ENCODE results near the gene MLEC. TPM values are rescaled to one million over a fixed set of nuclear protein-coding genes. Genes with fewer than 3 reads are reported as not detected.

The MLEC gene
- total RNA-seq, 4 donors from 2014 or later: 75.6 to 153 (median 130) TPM

DNA sequence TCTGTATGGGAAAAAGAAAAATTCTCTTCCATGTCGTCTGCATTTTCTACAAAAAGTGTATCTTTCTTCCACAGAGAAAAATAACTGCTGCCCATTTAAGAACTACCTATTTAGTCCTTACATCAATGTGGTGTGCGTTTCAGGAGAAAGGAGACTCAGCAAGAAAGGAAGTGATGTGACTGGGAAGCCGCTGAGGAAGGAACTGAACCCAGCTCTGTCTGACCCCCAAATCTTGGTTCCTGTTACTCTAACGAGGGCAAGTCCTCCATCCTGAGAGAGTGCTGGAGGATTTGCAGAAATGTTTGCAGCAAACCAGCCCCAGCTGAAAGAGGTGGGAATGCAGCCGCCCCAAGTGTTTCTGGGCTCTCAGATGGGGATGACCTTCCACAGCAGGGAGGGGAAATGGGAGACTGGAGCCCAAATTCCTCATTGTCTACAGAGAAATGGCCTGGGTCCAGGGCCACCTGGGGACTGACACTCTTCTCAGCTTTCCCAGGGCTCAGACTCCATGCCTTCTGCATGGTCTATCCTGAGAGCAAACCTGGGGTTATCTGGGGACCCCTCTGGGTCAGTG lies 6.7 kb upstream of the MLEC start:
- Histone ChIP-seq H3K27ac (no peak overlapping the region), H3K36me3 (no peaks in the 10 kb centered on the region), H3K27me3 (no peaks in the 10 kb centered on the region), H3K4me1 (peaks cover 0 to 9% (median 2%) of the 10 kb centered on the region in 4 donors), H3K9me3 (no peaks in the 10 kb centered on the region), H3K4me3 (no peak overlapping the region)
- WGBS, 2 donors (ENCODE audit: low coverage in 1 of 2): 52 to 68% methylated on average over 2 to 5 of the region's 5 CpGs
- intact Hi-C loops (cut with DNase I; ENCODE audit: low total_unique reads) (no loop called here), in situ Hi-C loops (cut with MboI; ENCODE audit: low pct_ligation_motif_present in 1 of 4, low pct_unique_long_range_greater_than_20kb in 1 of 4, low sequenced_read_pairs in 3 of 4) (no loop called here)
- no peak for TF ChIP-seq POLR2A (IDR thresholded peaks at IDR 0.05)
- TF ChIP-seq, protein P1, sequence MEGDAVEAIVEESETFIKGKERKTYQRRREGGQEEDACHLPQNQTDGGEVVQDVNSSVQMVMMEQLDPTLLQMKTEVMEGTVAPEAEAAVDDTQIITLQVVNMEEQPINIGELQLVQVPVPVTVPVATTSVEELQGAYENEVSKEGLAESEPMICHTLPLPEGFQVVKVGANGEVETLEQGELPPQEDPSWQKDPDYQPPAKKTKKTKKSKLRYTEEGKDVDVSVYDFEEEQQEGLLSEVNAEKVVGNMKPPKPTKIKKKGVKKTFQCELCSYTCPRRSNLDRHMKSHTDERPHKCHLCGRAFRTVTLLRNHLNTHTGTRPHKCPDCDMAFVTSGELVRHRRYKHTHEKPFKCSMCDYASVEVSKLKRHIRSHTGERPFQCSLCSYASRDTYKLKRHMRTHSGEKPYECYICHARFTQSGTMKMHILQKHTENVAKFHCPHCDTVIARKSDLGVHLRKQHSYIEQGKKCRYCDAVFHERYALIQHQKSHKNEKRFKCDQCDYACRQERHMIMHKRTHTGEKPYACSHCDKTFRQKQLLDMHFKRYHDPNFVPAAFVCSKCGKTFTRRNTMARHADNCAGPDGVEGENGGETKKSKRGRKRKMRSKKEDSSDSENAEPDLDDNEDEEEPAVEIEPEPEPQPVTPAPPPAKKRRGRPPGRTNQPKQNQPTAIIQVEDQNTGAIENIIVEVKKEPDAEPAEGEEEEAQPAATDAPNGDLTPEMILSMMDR (IDR thresholded peaks at IDR 0.05): no peak
- no peak for TF ChIP-seq POLR2AphosphoS5 (IDR thresholded peaks at IDR 0.05)
- TF ChIP-seq EP300 (IDR thresholded peaks at IDR 0.05; ENCODE audit: low read depth): no peak
- DNase-seq: no peak

DNA sequence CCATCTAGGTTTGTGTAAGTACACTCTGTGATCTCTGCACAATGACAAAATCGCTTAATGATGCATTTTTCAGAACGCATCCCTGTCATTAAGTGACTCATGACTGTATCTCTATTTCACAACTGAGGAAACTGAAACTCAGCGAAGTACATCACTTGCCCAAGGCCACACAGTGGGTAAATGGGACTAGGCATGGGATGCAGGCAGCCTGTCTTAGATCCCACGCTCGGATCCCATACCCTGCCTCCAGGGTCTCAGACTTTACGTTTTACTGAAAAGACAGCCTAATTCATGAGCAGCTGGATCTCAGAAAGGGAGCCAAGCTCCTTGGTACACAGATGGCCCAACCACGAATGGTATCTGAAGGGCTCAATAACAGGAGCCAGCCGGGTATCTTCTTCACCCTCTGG lies 2.4 kb upstream of the MLEC start:
- Histone ChIP-seq H3K27me3 (no peaks in the 10 kb centered on the region), H3K9me3 (no peaks in the 10 kb centered on the region), H3K4me1 (peaks cover 12 to 24% (median 17%) of the 10 kb centered on the region in 4 donors), H3K36me3 (no peaks in the 10 kb centered on the region), H3K27ac (no peak overlapping the region), H3K4me3 (no peak overlapping the region)
- WGBS, 2 donors (ENCODE audit: low coverage in 1 of 2): 70 to 80% methylated on average over 3 to 8 of the region's 8 CpGs
- DNase-seq: no peak
- no peak for TF ChIP-seq POLR2A (IDR thresholded peaks at IDR 0.05)
- no peak for TF ChIP-seq POLR2AphosphoS5 (IDR thresholded peaks at IDR 0.05)
- TF ChIP-seq EP300 (IDR thresholded peaks at IDR 0.05; ENCODE audit: low read depth): no peak
- TF ChIP-seq, protein P1 (IDR thresholded peaks at IDR 0.05): no peak
- in situ Hi-C loops (cut with MboI; ENCODE audit: low pct_ligation_motif_present in 1 of 4, low pct_unique_long_range_greater_than_20kb in 1 of 4, low sequenced_read_pairs in 3 of 4): no loop called here
- intact Hi-C loops (cut with DNase I; ENCODE audit: low total_unique reads): no loop called here

DNA sequence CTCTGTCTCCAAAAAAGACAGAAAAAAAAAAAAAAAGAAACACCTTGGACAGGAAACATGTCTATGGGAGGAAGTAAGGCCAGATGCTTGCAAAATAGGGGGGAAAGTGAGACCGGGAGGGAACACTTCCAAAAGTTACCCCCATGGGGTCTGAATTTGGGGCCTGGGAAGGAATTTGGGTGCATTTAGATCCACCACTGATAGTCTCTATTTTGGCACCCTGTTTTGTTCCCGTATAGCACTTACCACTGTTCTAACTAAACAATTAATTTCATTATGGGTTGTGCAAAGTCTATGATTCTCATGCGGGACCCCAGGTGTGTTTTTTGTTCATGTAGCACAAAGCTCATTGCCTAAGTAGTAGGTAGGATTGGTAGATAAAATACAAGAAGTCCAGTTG lies 1.4 kb upstream of the MLEC start:
- Histone ChIP-seq H3K9me3 (no peaks in the 10 kb centered on the region), H3K27ac (peak overlapping the region; percentile 94 to 98 (median 96)), H3K4me3 (no peak overlapping the region), H3K27me3 (no peaks in the 10 kb centered on the region), H3K4me1 (peaks cover 20 to 34% (median 25%) of the 10 kb centered on the region in 4 donors), H3K36me3 (no peaks in the 10 kb centered on the region)
- intact Hi-C loops (cut with DNase I; ENCODE audit: low total_unique reads): no loop called here
- TF ChIP-seq EP300 (IDR thresholded peaks at IDR 0.05; ENCODE audit: low read depth) (no peak), POLR2A (IDR thresholded peaks at IDR 0.05) (no peak), POLR2AphosphoS5 (IDR thresholded peaks at IDR 0.05) (no peak)
- TF ChIP-seq, protein P1 (IDR thresholded peaks at IDR 0.05): no peak
- no peak for DNase-seq
- in situ Hi-C loops (cut with MboI; ENCODE audit: low pct_ligation_motif_present in 1 of 4, low pct_unique_long_range_greater_than_20kb in 1 of 4, low sequenced_read_pairs in 3 of 4): no loop called here
- WGBS, 2 donors (ENCODE audit: low coverage in 1 of 2): 65 to 67% methylated on average over 2 to 3 of the region's 3 CpGs

DNA sequence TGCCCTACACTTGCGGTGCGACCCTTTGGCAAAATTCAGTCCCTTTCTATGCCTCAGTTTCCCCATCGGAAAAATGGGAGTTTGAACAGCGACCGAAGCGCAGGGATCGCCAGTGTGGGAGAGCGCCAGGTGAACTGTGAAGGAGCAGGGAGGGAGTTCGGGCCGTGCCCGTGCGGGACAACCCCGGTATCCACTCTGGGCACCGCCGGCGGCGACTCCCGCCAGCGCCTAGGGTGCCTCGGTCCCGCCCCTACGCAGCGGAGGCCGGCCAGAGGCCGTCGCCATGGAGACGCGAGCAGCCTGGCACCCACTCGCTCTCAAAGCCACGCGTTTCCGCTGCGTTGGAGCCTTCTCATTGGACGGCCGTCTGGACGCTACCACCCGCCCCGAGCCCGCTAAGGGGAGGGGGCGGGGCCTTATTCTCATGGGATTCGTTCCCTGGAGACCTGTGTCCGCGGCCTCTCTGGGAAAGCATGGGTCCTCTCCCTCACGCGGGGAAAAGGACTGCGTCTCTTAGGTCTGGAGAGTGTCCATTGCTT lies 729 bp upstream of the MLEC start:
- in situ Hi-C loops (cut with MboI; ENCODE audit: low pct_ligation_motif_present in 1 of 4, low pct_unique_long_range_greater_than_20kb in 1 of 4, low sequenced_read_pairs in 3 of 4) (no loop called here), intact Hi-C loops (cut with DNase I; ENCODE audit: low total_unique reads) (no loop called here)
- Histone ChIP-seq H3K36me3 (no peaks in the 10 kb centered on the region), H3K4me3 (peak overlapping the region; percentile 67 to 99 (median 79)), H3K27ac (peak overlapping the region; percentile 94 to 98 (median 96)), H3K4me1 (peaks cover 26 to 41% (median 31%) of the 10 kb centered on the region in 4 donors), H3K27me3 (no peaks in the 10 kb centered on the region), H3K9me3 (no peaks in the 10 kb centered on the region)
- DNase-seq: peak; percentile 99
- 0% methylated on average over 1 to 45 of the region's 46 CpGs for WGBS, 2 donors (ENCODE audit: low coverage in 1 of 2)
- TF ChIP-seq POLR2A (IDR thresholded peaks at IDR 0.05): peak; percentile 25
- peak; percentile 76 to 83 (median 80) for TF ChIP-seq POLR2AphosphoS5 (IDR thresholded peaks at IDR 0.05)
- TF ChIP-seq EP300 (IDR thresholded peaks at IDR 0.05; ENCODE audit: low read depth): no peak

Data from transverse colon (tissue), 4 donors.